Osteocyte (in vitro differentiated cells): ENCODE results near the gene FHOD3. TPM values are rescaled to one million over a fixed set of nuclear protein-coding genes. Genes with fewer than 3 reads are reported as not detected.
"Not testable (repeated sequence)": the region's sequence is repeated elsewhere in the genome, so short reads cannot be mapped to it uniquely, and the experiment has no call there.

Source experiments
- DNase-seq: peaks from one replicate; pipeline ENCODE4 v3.0.0; 2021; ENCODE audit warnings: mixed read lengths; ENCODE audit not compliant: unreplicated experiment; ENCODE audit errors: extremely low spot score
- H3K27ac Mint-ChIP-seq: one replicate; pipeline ENCODE4 v1.8.0; 2021; ENCODE audit warnings: mild to moderate bottlenecking, mixed read lengths; ENCODE audit not compliant: unreplicated experiment
- H3K27me3 Mint-ChIP-seq: one replicate; pipeline ENCODE4 v1.8.0; 2021; ENCODE audit warnings: mixed read lengths; ENCODE audit not compliant: unreplicated experiment
- H3K36me3 Mint-ChIP-seq: one replicate; pipeline ENCODE4 v1.8.0; 2021; ENCODE audit warnings: mixed read lengths; ENCODE audit not compliant: unreplicated experiment
- H3K4me1 Mint-ChIP-seq: one replicate; pipeline ENCODE4 v1.8.0; 2021; ENCODE audit warnings: mixed read lengths; ENCODE audit not compliant: unreplicated experiment
- H3K4me3 Mint-ChIP-seq: one replicate; pipeline ENCODE4 v1.8.0; 2021; ENCODE audit warnings: mild to moderate bottlenecking, moderate library complexity, mixed read lengths; ENCODE audit not compliant: unreplicated experiment
- H3K9me3 Mint-ChIP-seq: one replicate; pipeline ENCODE4 v1.8.0; 2021; ENCODE audit warnings: mixed read lengths; ENCODE audit not compliant: unreplicated experiment
- CTCF ChIP-seq: fragments of 200-600 bp; sonication (generic); IDR thresholded peaks from 2 replicates; pipeline ENCODE4 v1.5.0; 2021; ENCODE audit warnings: antibody characterized with exemption, mild to moderate bottlenecking, moderate library complexity
- total RNA-seq: library from RNA; stranded (reverse); gene quantifications from 2 replicates; pipeline ENCODE4 v1.2.1, GENCODE V29; 2021

FHOD3 gene
- total RNA-seq, 1 donor from 2014 or later, result 1.2 TPM

GRCh38 chr18:36812678-36813077 lies 515.2 kb downstream of the FHOD3 start:
- TF ChIP-seq CTCF, result no peak
- Mint-ChIP-seq H3K4me1 (peaks cover 3% of the 10 kb centered on the region), H3K9me3 (no peaks in the 10 kb centered on the region), H3K4me3 (no peak overlapping the region), H3K36me3 (peaks cover 29% of the 10 kb centered on the region), H3K27ac (no peak overlapping the region), H3K27me3 (no peaks in the 10 kb centered on the region)
- DNase-seq, result no peak

- Mint-ChIP-seq H3K4me1 (peaks cover 3% of the 10 kb centered on the region), H3K4me3 (no peak overlapping the region), H3K27me3 (no peaks in the 10 kb centered on the region), H3K27ac (no peak overlapping the region), H3K9me3 (no peaks in the 10 kb centered on the region), H3K36me3 (peaks cover 33% of the 10 kb centered on the region)
- no peak for DNase-seq
- TF ChIP-seq CTCF, result no peak
These were observed 515.7 kb downstream of the FHOD3 start for GRCh38 chr18:36813101-36813775.

- H3K27ac Mint-ChIP-seq, result no peak overlapping the region
- TF ChIP-seq CTCF, result no peak
- no peak overlapping the region for H3K4me3 Mint-ChIP-seq
- DNase-seq, result no peak
- H3K4me1 Mint-ChIP-seq, result peaks cover 3% of the 10 kb centered on the region
- H3K9me3 Mint-ChIP-seq, result no peaks in the 10 kb centered on the region
- H3K27me3 Mint-ChIP-seq, result no peaks in the 10 kb centered on the region
- H3K36me3 Mint-ChIP-seq, result peaks cover 34% of the 10 kb centered on the region
These were observed 516.3 kb downstream of the FHOD3 start for GRCh38 chr18:36813824-36814223.

GRCh38 chr18:36814994-36815393 lies 517.5 kb downstream of the FHOD3 start:
- H3K27me3 Mint-ChIP-seq, result no peaks in the 10 kb centered on the region

GRCh38 chr18:36816096-36816495 lies 518.6 kb downstream of the FHOD3 start:
- H3K27me3 Mint-ChIP-seq, DNase-seq, H3K9me3 Mint-ChIP-seq, H3K4me1 Mint-ChIP-seq, H3K27ac Mint-ChIP-seq, H3K4me3 Mint-ChIP-seq: not testable (repeated sequence)
- peaks cover 39% of the 10 kb centered on the region for H3K36me3 Mint-ChIP-seq

More at GRCh38 chr18:36814994-36815393, 517.5 kb downstream of the FHOD3 start:
- Mint-ChIP-seq H3K36me3 (peaks cover 34% of the 10 kb centered on the region), H3K4me3 (no peak overlapping the region), H3K27ac (no peak overlapping the region), H3K9me3 (no peaks in the 10 kb centered on the region), H3K4me1 (no peaks in the 10 kb centered on the region)
- no peak for TF ChIP-seq CTCF
- no peak for DNase-seq
